ENCODE data around the gene PARD3.

GRCh38 chr10:34794835-34795234 is 20.3 kb downstream of the PARD3 start:
- TF ChIP-seq POLR2A (IDR thresholded peaks at IDR 0.05), result no peak
- no peak for TF ChIP-seq CTCF (IDR thresholded peaks at IDR 0.05)
